Epithelial cell of proximal tubule (primary cell): ENCODE data around the gene PDPN. TPM values are rescaled to one million over a fixed set of nuclear protein-coding genes. Genes with fewer than 3 reads are reported as not detected.

Experiments used
- DNase-seq: peaks from one replicate; pipeline ENCODE4 v3.0.0-alpha.2; 2011; ENCODE audit warnings: low read depth
- H3K4me3 ChIP-seq: 2 replicates; pipeline ENCODE4 v1.5.1; 2011; ENCODE audit warnings: low read depth, mild to moderate bottlenecking, low read length
- total RNA-seq: library from RNA; depleted of rRNA; stranded (reverse); fragments of >200 nt; gene quantifications from 2 replicates; pipeline ENCODE4 v1.2.3, GENCODE V29; 2015
- TF ChIP-seq, protein P1 (sequence below): conservative IDR thresholded peaks from 2 replicates; pipeline ENCODE4 v1.5.1; 2012; ENCODE audit warnings: low read depth, mild to moderate bottlenecking, low read length

PDPN gene
- total RNA-seq, 1 donor from 2014 or later = 7.6 TPM

DNA sequence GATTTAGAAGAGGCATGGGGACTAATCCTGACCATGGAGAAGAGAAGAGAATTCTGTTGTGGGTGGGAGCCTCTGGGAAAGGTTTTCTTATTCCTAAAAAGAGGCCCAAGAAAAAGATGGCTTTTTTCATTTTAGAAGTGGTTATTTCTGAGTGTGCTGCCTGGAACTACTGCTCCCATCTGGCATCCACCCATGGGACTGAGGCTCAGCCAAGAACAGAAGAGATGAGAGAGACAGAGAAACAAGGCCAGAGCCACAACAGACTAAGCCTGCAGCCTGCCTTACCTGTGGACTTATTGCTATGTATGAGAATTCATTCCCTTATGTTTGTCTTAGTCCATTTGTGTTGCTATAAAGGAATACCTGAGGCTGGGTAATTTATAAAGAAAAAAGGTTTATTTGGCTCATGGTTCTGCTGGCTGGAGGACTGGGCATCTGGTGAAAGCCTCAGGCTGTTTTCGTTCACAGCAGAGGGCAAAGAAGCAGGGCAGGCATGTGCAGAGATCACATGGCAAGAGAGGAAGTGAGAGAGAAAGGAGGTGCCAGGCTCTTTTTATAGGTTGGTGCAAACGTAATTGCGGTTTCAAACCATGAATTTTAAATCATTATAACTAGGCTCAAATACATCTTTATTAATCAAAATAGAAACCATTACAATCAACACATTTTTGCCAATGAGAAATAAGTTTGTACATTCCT, 58.8 kb downstream of the PDPN start:
- TF ChIP-seq, protein P1, sequence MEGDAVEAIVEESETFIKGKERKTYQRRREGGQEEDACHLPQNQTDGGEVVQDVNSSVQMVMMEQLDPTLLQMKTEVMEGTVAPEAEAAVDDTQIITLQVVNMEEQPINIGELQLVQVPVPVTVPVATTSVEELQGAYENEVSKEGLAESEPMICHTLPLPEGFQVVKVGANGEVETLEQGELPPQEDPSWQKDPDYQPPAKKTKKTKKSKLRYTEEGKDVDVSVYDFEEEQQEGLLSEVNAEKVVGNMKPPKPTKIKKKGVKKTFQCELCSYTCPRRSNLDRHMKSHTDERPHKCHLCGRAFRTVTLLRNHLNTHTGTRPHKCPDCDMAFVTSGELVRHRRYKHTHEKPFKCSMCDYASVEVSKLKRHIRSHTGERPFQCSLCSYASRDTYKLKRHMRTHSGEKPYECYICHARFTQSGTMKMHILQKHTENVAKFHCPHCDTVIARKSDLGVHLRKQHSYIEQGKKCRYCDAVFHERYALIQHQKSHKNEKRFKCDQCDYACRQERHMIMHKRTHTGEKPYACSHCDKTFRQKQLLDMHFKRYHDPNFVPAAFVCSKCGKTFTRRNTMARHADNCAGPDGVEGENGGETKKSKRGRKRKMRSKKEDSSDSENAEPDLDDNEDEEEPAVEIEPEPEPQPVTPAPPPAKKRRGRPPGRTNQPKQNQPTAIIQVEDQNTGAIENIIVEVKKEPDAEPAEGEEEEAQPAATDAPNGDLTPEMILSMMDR = no peak
- no peak for DNase-seq
- no peak overlapping the region for H3K4me3 ChIP-seq

GRCh38 chr1:13643017-13643416, 59.4 kb downstream of the PDPN start:
- no peak overlapping the region for H3K4me3 ChIP-seq
- DNase-seq = no peak
- TF ChIP-seq, protein P1 = no peak

DNA sequence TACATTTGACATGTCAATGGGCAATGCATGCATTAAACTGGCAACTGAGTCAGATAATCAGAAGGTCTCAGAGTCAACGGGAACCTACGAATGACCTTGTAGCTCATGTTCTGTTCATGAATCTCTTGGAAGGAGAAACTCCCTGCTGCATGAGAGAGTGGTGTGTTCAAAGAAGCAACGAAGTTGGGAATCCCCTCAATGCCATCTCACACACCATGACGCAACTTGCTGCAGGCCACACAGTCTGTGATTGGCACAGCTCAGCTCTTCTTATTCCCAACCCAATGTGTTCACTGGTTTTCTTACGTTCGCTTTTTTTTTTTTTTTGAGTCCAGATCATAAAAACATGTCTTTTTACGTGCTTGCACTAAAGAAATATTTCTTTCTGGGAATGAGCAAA, 62.9 kb downstream of the PDPN start:
- TF ChIP-seq, protein P1 = no peak
- DNase-seq = no peak
- H3K4me3 ChIP-seq = no peak overlapping the region

GRCh38 chr1:13651279-13651678, 67.6 kb downstream of the PDPN start:
- DNase-seq = no peak
- H3K4me3 ChIP-seq = no peak overlapping the region
- TF ChIP-seq, protein P1 = no peak

DNA sequence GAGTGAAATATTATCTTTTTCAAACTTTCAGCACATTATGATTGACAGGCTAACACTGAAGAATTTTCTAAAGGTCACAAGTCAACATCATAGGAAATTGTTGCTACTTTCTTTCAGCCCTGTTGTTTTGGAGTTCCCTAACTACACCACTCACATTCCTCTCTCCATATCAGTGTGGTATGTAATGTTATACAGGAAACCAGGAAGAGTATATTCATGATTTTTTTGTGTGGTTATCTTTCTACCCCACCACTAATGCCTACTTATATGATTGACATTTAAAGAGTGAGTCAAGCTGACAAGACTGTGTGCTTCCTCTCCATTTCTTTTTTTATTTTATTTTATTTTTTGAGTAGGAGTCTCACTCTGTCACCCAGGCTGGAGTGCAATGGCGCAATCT, 68.6 kb downstream of the PDPN start:
- DNase-seq = no peak

GRCh38 chr1:13661539-13661938, 77.9 kb downstream of the PDPN start:
- TF ChIP-seq, protein P1 = no peak
- no peak overlapping the region for H3K4me3 ChIP-seq
- DNase-seq = no peak

More for the DNA sequence above, 68.6 kb downstream of the PDPN start:
- TF ChIP-seq, protein P1 = no peak
- no peak overlapping the region for H3K4me3 ChIP-seq

- no peak for DNase-seq
- TF ChIP-seq, protein P1 = no peak
- no peak overlapping the region for H3K4me3 ChIP-seq
Observed at GRCh38 chr1:13662493-13662892, 78.9 kb downstream of the PDPN start.
